MM.1S (cell line): ENCODE results near the gene SC5D.

Experiments
- DNase-seq: peaks from one replicate; pipeline ENCODE4 v3.0.0-alpha.2; 2015
- H2AFZ ChIP-seq: fragments of 300-600 bp; sonication (generic); 2 replicates; pipeline ENCODE4 v1.6.0; 2016; ENCODE audit warnings: antibody characterized with exemption, low read length
- H3F3A ChIP-seq: fragments of 300-600 bp; sonication (generic); 2 replicates; pipeline ENCODE4 v1.6.1; 2016; ENCODE audit warnings: mild to moderate bottlenecking, antibody characterized with exemption, low read length, moderate library complexity, mixed read lengths; ENCODE audit not compliant: insufficient read depth
- H3K27ac ChIP-seq: fragments of 300-600 bp; sonication (generic); 2 replicates; pipeline ENCODE4 v1.5.1; 2016; ENCODE audit warnings: mild to moderate bottlenecking, low read length
- H3K27me3 ChIP-seq: fragments of 300-600 bp; sonication (generic); replicated peaks from 2 replicates; pipeline ENCODE4 v1.6.0; 2016; ENCODE audit warnings: low read length; ENCODE audit not compliant: insufficient read depth
- H3K36me3 ChIP-seq: fragments of 300-600 bp; sonication (generic); replicated peaks from 2 replicates; pipeline ENCODE4 v1.6.1; 2016; ENCODE audit warnings: mild to moderate bottlenecking, low read length, mixed read lengths; ENCODE audit not compliant: insufficient read depth
- H3K4me1 ChIP-seq: fragments of 300-600 bp; sonication (generic); 2 replicates; pipeline ENCODE4 v1.6.1; 2016; ENCODE audit warnings: low read length, mixed read lengths
- H3K4me2 ChIP-seq: fragments of 300-600 bp; sonication (generic); 2 replicates; pipeline ENCODE4 v1.6.0; 2016; ENCODE audit warnings: low read depth, low read length
- H3K4me3 ChIP-seq: fragments of 300-600 bp; sonication (generic); 2 replicates; pipeline ENCODE4 v1.5.1; 2016; ENCODE audit warnings: low read length, mixed read lengths
- H3K79me2 ChIP-seq: fragments of 300-600 bp; sonication (generic); 2 replicates; pipeline ENCODE4 v1.6.1; 2016; ENCODE audit warnings: mixed run types, low read length, mixed read lengths
- H3K9ac ChIP-seq: fragments of 300-600 bp; sonication (generic); 2 replicates; pipeline ENCODE4 v1.6.1; 2016; ENCODE audit warnings: low read length, mixed read lengths
- H3K9me2 ChIP-seq: fragments of 300-600 bp; sonication (generic); replicated peaks from 2 replicates; pipeline ENCODE4 v1.6.1; 2016; ENCODE audit warnings: mild to moderate bottlenecking, low read length, mixed read lengths; ENCODE audit not compliant: insufficient read depth
- H3K9me3 ChIP-seq: fragments of 300-600 bp; sonication (generic); replicated peaks from 2 replicates; pipeline ENCODE4 v1.6.1; 2016; ENCODE audit warnings: mild to moderate bottlenecking, low read length, mixed read lengths; ENCODE audit not compliant: insufficient read depth
- H4K20me1 ChIP-seq: fragments of 300-600 bp; sonication (generic); 2 replicates; pipeline ENCODE4 v1.6.1; 2016; ENCODE audit warnings: mild to moderate bottlenecking, low read length, moderate library complexity, mixed read lengths; ENCODE audit not compliant: insufficient read depth
- CTCF ChIP-seq: fragments of 300-600 bp; sonication (generic); IDR thresholded peaks from 2 replicates; pipeline ENCODE4 v1.5.1; 2016; ENCODE audit warnings: antibody characterized with exemption, low read length, mixed read lengths
- EZH2 ChIP-seq: fragments of 300-600 bp; sonication (generic); optimal IDR thresholded peaks from 2 replicates; pipeline ENCODE3; 2017; ENCODE audit warnings: low read depth, mild to moderate bottlenecking, antibody characterized with exemption, low read length, mixed read lengths
- EZH2phosphoT487 ChIP-seq: fragments of 300-600 bp; sonication (generic); IDR thresholded peaks from 2 replicates; pipeline ENCODE4 v1.6.1; 2018; ENCODE audit warnings: antibody characterized with exemption, low read length

The SC5D gene

DNA sequence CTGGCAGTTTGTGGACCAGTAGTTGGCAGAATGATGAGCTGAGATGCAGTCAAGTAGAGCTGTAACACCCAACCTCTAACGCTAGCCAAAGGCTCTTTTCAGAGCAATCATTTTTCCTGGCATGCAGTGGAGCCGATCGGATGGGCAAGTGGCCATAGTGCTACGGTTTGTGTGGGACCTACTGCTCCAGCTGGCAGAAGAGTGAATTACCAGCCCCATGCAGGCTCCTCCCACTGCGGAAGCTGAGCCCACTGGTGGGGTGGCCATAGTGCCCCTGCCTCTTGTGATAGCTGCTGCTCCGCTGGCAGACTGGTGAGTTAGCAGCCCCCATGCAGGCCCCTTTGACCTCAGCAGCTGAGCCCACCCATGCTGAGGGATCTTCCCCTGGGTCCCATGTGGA lies 27.0 kb upstream of the SC5D start:
- Histone ChIP-seq H2AFZ (no peak overlapping the region), H3K9ac (no peak overlapping the region), H3K4me2 (no peak overlapping the region), H3K9me3 (no peaks in the 10 kb centered on the region), H3K4me1 (no peaks in the 10 kb centered on the region), H3F3A (no peaks in the 10 kb centered on the region), H3K79me2 (no peaks in the 10 kb centered on the region), H3K4me3 (no peak overlapping the region), H3K27me3 (no peaks in the 10 kb centered on the region), H4K20me1 (no peaks in the 10 kb centered on the region), H3K9me2 (no peaks in the 10 kb centered on the region), H3K36me3 (no peaks in the 10 kb centered on the region), H3K27ac (no peak overlapping the region)
- TF ChIP-seq EZH2phosphoT487 = no peak
- TF ChIP-seq CTCF = no peak
- no peak for TF ChIP-seq EZH2
- DNase-seq = no peak

- DNase-seq = no peak
These were observed 24.0 kb upstream of the SC5D start for GRCh38 chr11:121268581-121268980.

DNA sequence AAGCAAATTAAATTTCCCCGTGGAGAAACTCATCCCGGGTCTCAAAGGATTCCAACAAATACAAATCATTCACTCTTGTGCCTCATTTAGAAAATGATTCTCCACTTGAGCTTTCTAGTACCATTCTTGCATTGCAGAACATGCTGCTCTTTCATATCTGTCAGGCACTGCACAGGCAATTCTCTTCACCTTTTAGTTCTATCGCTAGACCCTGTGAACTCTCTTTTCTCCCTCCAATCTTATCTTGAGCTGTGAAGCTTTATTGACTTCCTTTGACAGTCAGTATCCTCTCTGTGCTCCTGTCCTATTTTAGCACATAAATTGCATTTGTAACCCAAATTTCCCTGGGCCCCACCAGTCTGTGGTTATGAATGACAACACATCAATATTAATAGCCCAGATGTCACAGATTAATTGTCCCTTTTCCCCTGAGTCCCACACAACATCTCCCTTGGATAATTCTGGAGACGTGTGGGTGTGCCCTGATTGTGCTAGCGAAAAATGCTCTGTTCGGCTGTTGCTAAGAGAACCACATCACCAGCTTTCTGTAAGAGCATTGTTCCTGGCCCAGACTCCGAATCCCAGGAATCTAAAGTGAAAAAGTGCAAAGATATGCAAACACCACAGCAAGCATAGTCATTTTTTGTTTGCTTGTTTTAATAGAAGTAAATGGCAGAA lies 22.4 kb upstream of the SC5D start:
- Histone ChIP-seq H3K9me3 (no peaks in the 10 kb centered on the region), H3K9me2 (no peaks in the 10 kb centered on the region), H3K9ac (no peak overlapping the region), H3K79me2 (no peaks in the 10 kb centered on the region), H3K4me3 (no peak overlapping the region), H3K4me1 (no peaks in the 10 kb centered on the region), H4K20me1 (no peaks in the 10 kb centered on the region), H3K36me3 (no peaks in the 10 kb centered on the region), H3K27ac (no peak overlapping the region), H3K4me2 (no peak overlapping the region), H3F3A (no peaks in the 10 kb centered on the region), H2AFZ (no peak overlapping the region), H3K27me3 (no peaks in the 10 kb centered on the region)
- no peak for DNase-seq
- no peak for TF ChIP-seq CTCF
- TF ChIP-seq EZH2 = no peak
- no peak for TF ChIP-seq EZH2phosphoT487

More at GRCh38 chr11:121268581-121268980, 24.0 kb upstream of the SC5D start:
- no peaks in the 10 kb centered on the region for H3K9me3 ChIP-seq
- no peaks in the 10 kb centered on the region for H3K27me3 ChIP-seq
- no peaks in the 10 kb centered on the region for H3K36me3 ChIP-seq
- H3K4me1 ChIP-seq = no peaks in the 10 kb centered on the region
- H4K20me1 ChIP-seq = no peaks in the 10 kb centered on the region
- H3K27ac ChIP-seq = no peak overlapping the region
- H3K79me2 ChIP-seq = no peaks in the 10 kb centered on the region
- H3F3A ChIP-seq = no peaks in the 10 kb centered on the region
- H2AFZ ChIP-seq = no peak overlapping the region
- no peak overlapping the region for H3K4me3 ChIP-seq
- no peak overlapping the region for H3K9ac ChIP-seq
- no peaks in the 10 kb centered on the region for H3K9me2 ChIP-seq
- no peak overlapping the region for H3K4me2 ChIP-seq
- no peak for TF ChIP-seq EZH2phosphoT487
- TF ChIP-seq CTCF = no peak
- no peak for TF ChIP-seq EZH2
